Measurements from ENCODE around the gene DIPK1C.

Gene DIPK1C

DNA sequence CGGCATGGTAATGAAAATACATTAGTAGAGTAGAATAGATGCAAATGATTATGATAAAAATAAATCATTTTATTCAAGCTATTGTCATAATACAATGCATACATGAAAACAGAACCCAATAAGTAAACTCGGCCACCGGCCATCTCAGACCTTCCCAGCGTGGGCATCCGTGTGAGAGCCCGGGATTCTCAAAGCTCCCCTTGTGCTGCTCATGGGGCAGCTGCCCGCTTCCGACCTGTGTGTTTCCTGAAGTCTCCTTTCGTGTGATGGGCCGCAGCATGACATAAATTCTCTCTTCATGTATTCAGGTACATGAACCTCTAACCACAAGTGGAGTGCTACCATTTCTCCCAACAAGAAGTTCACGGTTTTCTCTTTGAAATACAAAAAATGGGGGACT lies 25.6 kb upstream of the DIPK1C start:
- DNase-seq (ENCODE audit: low read depth in 2 of 2), result no peak

DNA sequence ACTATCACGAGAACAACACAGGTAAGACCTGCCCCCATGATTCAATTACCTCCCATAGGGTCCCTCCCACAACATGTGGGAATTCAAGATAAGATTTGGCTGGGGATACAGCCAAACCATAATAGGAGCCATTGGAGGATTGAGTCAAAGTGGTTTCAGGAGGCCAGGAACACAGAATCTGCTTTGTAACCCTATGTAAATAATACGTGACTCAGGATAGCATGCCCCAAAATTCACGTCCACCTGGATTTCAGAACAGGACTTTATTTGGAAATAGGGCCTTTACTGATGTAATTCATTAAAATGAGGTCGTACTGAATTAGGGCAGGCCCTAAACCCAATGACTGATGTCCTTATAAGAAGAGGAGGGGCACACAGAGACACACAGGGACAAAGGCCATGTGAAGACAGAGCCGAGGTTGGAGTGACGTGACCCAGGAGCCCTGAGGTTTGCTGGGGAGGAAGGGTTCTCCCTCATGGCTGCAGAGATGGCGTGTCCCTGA lies 23.1 kb upstream of the DIPK1C start:
- DNase-seq (ENCODE audit: low read depth in 2 of 2), result no peak

DNA sequence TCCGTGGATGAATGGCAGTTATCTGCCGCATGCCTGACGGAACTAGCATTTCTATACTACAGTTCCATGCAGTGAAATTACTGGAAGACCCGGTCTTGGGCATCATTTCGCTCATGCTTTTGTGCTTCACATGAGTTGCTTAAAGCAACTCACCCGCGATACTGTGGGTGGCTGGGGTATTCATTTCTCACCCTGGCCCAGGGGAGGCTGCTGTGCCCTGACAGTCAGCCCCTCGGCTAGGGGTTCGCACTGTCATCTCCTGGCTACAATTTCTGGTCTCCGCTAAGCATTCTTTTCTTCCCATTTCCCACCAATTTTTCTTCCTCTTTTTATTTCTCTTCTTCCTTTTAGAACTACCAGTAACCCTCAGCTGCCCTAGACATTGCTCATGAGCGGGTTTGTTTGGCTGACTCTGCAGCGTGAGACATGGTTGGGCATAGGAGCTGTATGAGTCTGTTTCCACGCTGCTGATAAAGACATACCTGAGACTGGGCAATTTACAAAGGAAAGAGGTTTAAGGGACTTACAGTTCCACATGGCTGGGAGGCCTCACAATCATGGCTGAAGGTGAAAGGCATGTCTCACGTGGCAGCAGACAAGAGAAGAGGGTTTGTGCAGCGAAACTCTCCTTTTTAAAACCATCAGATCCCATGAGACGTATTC lies 22.5 kb upstream of the DIPK1C start:
- no peak for DNase-seq (ENCODE audit: low read depth in 2 of 2)

DNA sequence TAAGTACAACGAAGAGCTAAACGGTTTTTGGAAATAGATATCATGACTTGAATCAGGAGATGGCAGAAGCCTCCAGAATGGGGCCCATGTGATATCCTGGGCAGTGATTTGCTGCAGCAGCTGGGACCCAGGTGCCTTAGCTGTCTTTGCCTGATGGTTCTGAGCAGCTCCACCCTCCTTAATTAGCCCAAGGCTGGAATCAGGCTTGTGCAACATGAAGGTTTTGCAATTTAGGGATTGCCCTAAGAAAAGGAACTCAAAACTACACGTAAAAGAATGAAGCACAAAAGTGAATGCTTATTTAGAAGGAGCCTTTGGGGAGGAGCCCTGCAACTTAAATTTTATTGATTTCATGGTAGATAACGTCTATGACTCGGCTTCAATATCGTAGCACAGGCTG lies 21.8 kb upstream of the DIPK1C start:
- no peak for DNase-seq (ENCODE audit: low read depth in 2 of 2)

DNA sequence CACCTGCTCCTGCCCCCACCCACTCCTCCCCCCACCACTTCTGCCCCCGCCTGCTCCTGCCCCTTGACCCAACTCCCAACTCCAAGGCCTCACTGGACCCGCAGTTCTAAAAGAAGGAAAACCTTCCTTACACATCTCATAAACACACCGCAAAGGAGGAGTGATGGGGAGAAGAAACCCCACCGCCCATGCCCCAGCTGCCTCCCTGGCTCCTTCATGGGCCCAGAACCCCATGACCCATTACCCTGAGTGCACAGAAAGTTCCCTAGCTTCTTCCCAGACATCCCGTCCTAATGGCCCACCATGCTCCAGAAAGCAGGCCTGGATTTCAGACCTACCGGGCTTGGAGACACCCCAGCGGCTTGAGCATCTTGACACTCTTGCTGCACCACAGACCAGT lies 21.2 kb upstream of the DIPK1C start:
- no peak for DNase-seq (ENCODE audit: low read depth in 2 of 2)

DNA sequence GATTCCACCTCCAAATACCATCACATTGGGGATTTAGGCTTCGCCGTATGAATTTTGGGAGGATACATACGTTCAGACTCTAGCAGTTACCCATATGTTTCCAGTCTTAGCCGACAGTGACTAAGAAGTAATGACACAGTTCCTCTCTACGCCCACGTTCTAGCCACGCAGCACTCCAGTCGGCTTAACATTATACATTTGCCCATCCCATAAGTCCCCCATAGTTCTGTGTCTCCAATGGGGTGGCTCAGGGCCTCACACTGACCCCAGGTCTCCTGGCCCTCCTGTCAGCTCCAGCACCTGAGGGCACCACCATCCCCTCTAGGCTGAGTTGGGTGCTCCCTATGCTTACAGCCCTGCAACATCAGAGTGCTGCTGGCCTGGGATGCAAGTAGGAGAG lies 20.7 kb upstream of the DIPK1C start:
- DNase-seq (ENCODE audit: low read depth in 2 of 2), result no peak

DNA sequence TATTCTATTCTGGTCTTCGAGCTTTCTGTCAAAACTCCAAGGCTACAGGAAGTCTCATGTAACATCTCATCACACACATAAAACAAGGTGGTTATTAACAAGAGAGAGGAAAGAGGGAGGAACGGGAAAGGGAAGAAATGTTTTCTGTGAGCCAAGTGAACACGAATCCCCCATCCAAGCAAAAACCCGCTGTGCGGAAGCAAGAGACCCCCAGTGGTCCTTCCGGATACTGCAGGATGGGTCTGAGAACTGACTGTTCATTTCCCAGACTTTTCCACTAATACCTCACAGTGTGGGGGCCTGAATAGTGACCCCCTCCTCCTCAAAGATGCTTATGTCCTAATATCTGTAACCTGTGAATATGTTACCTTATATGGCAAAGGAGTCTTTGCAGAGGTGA lies 19.0 kb upstream of the DIPK1C start:
- DNase-seq (ENCODE audit: low read depth in 2 of 2), result no peak

DNA sequence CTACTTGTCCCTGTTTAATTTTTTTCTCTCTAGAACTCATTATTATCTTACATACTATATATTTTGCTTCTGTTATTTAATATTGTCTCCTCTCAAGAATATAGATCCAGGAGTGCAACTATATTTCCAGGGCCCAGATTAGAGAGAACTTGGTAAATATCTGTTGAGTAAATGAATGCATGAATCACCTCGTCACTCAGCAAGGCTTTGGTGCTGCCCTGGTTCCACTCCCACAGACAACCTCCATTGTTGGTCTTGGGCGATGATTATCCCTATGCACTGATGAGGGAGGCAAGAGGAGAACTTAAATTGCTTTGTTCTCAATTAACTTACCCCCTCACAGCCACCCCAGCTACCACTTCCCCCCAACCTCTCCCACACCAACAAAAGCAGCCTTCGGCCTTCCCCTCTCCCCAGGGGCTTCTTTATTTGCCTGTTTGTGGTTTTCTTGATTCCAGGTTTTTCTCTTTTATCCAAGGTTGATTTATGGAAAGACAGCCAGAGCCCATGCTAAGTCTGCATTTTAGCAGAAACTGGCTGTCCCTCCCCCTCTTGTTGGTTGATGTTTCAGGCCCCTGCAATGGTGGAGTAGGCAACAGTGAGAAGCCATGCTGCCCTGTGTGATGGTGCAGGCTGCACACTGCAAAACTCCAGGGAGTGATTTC lies 17.0 kb upstream of the DIPK1C start:
- no peak for DNase-seq (ENCODE audit: low read depth in 2 of 2)

DNA sequence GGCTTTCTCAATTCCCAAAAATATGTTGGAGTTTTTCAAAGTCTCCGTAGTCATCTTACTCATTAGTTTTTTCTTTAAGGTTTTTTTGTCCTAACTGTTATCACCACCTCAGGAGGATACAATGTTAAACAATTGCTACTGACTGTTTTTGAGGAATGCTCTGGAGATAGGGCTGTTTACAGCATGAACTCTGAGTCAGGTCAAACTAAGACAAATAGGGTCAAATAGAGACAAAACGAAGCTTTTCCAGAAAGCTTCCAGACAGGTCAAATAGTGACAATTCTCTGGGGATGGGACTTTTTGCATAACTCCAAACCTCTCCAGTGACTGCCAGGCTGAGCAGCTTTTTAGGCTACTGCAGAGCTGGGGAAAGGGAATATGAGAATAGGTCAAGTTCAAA lies 15.2 kb upstream of the DIPK1C start:
- no peak for DNase-seq (ENCODE audit: low read depth in 2 of 2)

DNA sequence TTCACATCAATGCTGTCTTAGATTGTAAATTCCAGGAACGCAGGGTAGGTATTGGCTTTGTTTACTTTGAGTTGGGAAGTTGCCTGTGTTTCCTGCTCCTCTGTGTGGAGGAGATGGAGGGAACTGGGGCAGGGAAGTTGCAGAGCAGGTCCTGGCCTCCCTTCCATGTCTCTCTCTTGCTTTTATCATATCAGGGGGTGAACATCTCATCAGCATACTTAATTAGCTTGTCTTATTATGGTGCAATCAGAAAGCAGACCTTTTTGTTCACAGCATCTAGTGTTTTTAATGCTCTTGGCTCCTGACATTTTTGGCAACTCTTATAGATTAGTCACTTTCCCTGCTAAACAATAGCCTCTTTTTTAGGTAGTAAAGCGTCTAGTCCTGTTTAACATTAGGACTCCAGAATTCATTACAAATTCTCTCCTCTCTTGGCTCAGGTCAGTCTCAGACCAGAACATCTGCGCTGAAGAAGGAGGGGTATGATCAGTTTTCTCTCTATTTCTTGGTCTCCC lies 11.5 kb upstream of the DIPK1C start:
- no peak for DNase-seq (ENCODE audit: low read depth in 2 of 2)

DNA sequence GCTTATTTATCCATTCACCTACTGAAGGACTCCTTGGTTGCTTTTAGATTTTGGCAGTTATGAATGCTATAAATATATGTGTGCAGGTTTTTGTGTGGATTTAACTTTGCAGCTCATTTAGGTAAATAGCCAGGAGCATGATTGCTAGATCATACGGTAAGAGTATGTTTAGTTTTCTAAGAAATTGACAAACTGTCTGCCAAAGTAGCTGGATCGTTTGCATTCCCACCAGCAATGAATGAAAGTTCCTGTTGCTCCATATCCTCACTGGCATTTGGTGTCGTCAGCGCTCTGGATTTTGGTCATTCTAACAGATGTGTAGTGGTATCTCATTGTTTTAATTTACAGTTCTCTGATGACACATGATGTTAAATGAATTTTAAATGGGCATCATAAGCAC lies 8.7 kb upstream of the DIPK1C start:
- DNase-seq (ENCODE audit: low read depth in 2 of 2), result no peak

DNA sequence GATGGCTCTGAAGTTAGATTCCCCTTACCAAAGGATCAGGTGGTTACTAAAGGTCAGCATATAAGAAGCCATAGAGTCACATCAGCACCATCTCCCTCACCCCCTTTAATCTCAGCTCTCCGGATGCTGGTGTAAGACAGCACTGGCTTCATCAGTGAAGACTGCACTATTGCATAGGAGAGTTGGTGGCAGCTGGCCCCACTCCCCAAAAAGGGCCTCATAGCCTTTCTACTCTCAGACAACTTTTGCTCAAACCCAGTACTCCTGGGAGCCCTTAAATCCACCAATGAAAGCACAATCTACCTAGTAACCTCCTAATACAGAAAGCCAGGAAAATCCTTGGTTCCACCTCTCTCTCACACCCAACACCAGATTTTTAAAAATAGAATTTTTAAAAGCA lies 6.9 kb upstream of the DIPK1C start:
- DNase-seq (ENCODE audit: low read depth in 2 of 2), result no peak

DNA sequence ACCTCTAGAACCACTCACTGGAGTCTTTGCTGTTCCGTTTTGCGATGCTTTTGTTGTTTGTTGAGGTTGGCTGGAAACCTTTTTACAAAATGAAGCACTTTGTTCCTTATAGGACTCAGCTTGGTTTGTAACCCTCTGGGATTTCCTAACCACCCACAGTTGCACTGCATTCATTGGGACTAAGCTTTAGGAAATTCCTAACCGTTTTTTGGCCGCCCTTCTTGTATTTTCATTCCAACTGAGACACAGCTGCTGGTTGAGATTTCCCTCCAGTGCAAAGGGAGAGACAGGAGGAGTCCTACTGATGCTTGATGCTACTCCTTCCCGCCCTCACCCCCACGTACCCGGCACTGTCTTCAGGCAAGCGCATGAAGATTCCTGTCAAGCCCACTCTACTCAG lies 6.1 kb upstream of the DIPK1C start:
- DNase-seq (ENCODE audit: low read depth in 2 of 2), result no peak

DNA sequence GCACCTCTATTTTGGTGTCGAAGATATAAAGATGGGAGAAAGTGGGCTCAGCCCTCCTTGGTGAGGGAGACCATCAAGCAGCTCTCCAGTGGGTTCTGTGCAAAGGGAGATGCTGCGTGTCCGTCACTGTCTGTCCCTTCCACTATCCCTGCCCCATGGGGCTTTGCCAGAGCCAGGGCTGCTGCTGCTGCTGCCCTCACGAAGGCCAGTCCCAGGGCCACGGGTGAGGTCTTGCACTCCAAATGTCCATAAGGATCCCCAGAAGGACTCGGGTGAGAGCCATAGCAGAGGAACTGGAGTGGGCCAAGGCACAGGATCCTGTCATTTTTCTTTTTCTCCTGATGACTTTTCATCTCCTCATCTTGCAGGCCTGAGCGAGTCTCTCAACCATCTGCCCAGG lies 3.7 kb upstream of the DIPK1C start:
- DNase-seq (ENCODE audit: low read depth in 2 of 2), result no peak

DNA sequence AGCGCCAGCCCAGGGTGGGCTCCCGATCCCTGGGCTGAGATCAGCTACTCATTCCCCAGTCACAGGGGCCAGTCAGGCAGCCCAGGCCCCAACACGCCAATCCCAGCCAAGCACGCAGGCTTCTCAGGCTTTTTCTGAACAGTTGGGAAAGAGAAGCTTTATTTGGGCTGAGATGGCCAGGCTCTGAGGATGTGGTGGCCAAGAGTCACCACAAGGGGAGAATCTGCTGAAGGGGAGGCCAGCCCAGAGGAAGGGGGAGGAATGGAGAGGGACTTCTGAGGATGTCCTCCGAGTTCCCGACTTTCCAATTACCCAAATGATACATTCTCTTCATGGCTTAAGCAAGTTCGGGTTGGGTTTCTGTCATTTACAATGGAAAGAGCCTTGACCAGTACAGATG lies 2.8 kb upstream of the DIPK1C start:
- no peak for DNase-seq (ENCODE audit: low read depth in 2 of 2)

DNA sequence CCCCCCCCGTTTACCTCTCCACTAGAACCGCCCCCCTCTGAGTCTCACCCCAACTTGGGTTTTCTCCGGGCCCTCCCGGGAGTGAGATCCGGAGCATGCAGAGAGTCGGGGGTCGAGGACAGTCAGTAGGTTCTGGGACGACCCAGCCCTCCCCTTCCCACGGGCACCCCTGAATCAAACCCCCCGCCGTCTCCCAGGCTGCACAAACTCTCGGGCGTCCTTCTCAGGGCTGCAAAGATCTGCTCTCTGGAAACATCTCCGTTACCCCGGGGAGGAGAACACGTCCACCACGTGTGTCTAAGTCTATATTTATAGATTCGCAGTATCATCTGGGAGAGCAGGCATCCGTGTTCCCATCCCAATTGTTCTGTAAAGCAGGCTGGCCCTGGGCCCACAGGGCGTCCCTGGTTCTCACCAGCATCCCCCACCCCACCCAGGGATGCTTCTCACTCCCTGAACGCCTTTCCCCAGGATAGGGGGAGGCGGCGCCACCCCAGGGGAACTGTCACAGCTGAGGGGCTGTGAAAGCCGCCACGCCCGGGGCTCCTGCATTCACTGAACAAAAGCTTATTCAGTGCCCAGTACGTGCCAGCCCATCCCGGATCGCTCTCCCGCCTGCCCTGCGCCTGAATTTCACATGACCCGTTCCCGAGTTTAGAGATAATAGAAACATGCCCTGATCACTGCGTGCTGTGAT lies 765 bp upstream of the DIPK1C start:
- no peak for DNase-seq (ENCODE audit: low read depth in 2 of 2)

DNA sequence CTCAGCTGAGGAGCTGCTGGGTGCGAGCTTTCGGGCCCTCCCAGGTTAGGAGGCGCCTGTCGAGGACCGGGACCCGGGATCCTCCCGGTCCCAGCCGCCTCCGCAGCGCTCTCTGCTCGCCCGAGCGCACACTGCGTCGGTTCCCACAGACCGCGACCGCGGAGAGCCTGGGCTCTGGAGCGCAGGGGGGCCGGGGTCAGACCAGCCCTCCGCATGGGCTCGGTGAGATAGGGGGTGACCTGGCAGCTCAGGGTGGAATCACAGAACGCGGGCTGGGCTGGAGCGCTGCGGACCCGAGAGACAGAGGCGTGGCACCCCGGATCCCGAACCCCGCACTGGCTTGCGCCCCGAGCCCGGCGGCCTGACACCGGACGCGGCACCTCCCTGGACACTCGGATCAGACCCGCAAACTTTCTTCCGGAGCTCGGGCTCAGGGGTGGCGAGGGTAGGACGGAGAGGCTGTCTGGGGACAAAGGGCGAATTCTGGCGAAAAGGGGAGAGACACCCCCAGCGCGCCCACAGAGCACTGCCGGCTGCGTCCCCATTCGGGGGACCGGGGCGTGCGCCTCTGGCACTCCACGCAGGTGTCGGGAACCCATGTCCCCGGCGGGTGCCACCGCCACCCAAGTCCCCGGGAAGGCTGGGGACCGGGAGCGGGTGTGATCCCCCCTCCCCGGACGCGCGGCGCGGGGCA lies 612 bp downstream of the DIPK1C start:
- no peak for DNase-seq (ENCODE audit: low read depth in 2 of 2)

DNA sequence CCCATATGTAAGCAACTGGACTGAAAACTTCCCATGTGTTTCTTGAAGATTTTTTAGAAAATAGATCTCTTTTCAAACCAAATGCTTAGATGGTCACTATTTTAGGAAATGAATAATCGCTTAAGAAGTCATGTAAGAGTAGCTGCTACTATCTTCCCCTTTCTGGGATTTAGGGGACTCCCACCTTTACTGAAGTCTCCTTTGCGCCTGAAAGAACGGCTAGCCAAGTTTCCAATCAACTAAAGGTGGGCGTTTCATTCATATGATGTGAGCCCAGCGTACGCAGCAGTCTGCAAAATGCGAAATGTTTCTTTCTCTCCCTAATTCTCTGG lies 1.1 kb downstream of the DIPK1C start:
- no peak for DNase-seq (ENCODE audit: low read depth in 2 of 2)

DNA sequence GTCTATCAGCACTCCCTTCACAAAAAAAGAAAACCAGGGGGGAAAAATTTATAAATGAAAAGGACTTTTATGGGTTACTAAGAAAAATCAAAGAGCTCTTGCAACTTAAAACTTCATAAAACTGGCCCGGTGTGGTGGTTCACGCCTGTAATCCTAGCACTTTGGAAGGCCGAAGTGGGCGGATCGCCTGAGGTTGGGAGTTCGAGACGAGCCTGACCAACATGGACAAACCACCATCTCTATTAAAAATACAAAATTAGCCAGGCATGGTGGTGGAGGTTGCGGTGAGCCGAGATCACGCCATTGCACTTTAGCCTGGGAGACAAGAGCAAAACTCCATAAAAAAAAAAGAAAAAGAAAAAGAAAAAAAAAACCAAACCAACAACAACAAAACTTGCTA lies 1.7 kb downstream of the DIPK1C start:
- DNase-seq (ENCODE audit: low read depth in 2 of 2), result no peak

DNA sequence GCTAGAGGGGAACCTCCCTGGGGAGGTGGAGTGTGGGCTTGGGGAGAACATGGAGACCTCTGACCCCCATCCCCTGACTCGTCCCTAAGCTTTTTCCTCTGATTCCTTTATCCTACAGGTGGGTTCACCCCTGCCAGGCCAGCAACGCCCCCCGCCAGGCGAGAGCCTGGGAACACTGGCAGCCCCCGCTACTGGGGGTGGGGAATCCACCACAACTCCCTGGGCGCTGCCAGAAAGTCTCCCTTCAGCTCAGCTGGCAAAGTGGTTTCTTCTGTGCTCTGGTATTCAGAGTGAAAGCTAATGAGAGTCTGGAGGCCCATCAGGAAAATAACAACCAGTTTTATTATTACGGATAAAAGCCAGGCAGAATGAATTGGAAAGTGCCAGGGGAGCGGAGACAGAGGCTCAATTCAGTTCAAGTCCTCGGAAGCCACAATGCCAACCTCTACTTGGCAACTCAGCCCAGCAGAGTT lies 2.8 kb downstream of the DIPK1C start:
- no peak for DNase-seq (ENCODE audit: low read depth in 2 of 2)

DNA sequence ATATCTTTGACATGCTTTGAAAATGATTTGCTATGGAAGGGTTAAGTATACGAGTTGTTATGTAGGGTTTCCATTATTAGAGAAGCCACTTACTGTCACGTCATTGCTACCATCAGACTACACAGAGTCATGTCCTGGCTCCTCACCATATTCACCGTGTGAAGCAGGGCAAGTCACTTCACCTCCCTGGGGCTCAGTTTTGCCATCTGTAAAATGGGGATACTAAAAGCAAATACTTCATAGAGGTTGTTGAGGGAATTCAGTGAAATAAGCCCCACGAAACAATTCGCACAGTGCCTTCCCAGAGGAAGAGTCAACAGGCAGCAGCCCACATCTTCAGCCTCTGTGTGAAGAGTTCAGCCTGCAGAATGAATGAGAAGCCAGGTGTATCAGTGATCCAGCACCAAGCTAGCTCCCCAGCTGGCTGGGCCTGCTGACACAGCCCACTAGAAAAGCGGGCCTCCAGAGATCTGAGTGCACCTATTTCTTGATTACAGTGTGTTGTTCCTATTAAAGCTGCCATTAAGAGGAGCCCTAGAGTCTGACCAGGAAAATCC lies 3.4 kb downstream of the DIPK1C start:
- no peak for DNase-seq (ENCODE audit: low read depth in 2 of 2)

DNA sequence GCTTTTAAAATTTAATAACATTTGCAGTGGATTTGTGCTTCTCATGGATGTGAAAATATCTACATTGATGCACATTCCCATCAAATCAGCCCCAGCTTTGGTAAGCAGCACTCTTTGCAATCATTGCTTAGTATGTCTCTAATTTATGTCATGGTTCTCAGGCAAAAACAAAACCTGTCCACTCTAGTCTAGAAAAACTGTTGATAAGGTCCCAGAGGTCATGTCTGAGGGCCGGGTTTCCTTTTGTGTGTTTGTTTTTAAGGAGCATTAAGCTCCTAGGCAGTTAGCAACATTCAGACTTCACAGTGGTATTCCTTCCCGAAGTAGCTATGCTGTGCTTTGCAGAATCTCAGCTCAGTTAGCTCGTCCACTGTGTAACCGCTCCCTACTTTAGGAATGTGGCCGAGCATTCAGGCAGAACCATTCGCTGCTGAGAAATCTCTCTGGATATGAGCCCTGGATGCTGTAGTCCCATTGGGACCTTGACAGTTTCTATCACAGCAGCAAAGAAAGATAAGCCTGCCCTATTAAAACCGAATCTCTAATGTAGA lies 4.0 kb downstream of the DIPK1C start:
- no peak for DNase-seq (ENCODE audit: low read depth in 2 of 2)
